HepG2 (cell line): Measurements from ENCODE around the gene STAT5A. TPM values are rescaled to one million over a fixed set of nuclear protein-coding genes. Genes with fewer than 3 reads are reported as not detected.
A peak's percentile ranks its signal among the peaks of the same experiment; 100 is the strongest.

Source experiments
- ELF3 ChIP-seq: IDR thresholded peaks from 2 replicates; pipeline ENCODE4 v1.6.1; 2016; ENCODE audit warnings: missing genetic modification reagents, missing compliant biosample characterization
- GATA4 ChIP-seq: sonication (generic); IDR thresholded peaks from 2 replicates; pipeline ENCODE4 v1.6.1; 2016; ENCODE audit warnings: antibody characterized with exemption, low read depth, borderline replicate concordance
- HINFP ChIP-seq: sonication (generic); formaldehyde crosslinking; IDR thresholded peaks from 2 replicates; pipeline ENCODE4 v1.4.0; 2020; ENCODE audit warnings: low read depth, mild to moderate bottlenecking, missing genetic modification reagents
- HMGXB4 ChIP-seq, 2 experiments: sonication (generic) in 1 of 2; formaldehyde crosslinking in 1 of 2; IDR thresholded peaks; 2 replicates each; pipeline versions ENCODE4 v1.4.0 to v1.6.1; 2018 to 2020; ENCODE audit warnings: missing genetic modification reagents in 2 of 2, borderline replicate concordance in 1 of 2, low read depth in 1 of 2, mild to moderate bottlenecking in 1 of 2, missing biosample characterization in 1 of 2
- HOXA7 ChIP-seq: sonication (generic); formaldehyde crosslinking; IDR thresholded peaks from 2 replicates; pipeline ENCODE4 v1.8.1; 2022; ENCODE audit warnings: mild to moderate bottlenecking, missing genetic modification reagents, moderate library complexity
- JUN ChIP-seq: sonication (generic); formaldehyde crosslinking; IDR thresholded peaks from 2 replicates; pipeline ENCODE4 v1.4.0; 2020; ENCODE audit warnings: mild to moderate bottlenecking, missing genetic modification reagents
- KLF13 ChIP-seq: sonication (generic); formaldehyde crosslinking; IDR thresholded peaks from 2 replicates; pipeline ENCODE4 v1.4.0; 2020; ENCODE audit warnings: mild to moderate bottlenecking, missing genetic modification reagents
- MEIS1 ChIP-seq: sonication (generic); formaldehyde crosslinking; IDR thresholded peaks from 2 replicates; pipeline ENCODE4 v1.9.0; 2021; ENCODE audit warnings: mild to moderate bottlenecking, missing genetic modification reagents, moderate library complexity, borderline replicate concordance
- MTA1 ChIP-seq: sonication (generic); formaldehyde crosslinking; IDR thresholded peaks from 2 replicates; pipeline ENCODE4 v1.4.0; 2020; ENCODE audit warnings: missing genetic modification reagents, mild to moderate bottlenecking, borderline replicate concordance
- NCOA1 ChIP-seq: sonication (generic); formaldehyde crosslinking; IDR thresholded peaks from 2 replicates; pipeline ENCODE4 v1.9.0; 2021; ENCODE audit warnings: missing genetic modification reagents
- PHF20 ChIP-seq: sonication (generic); formaldehyde crosslinking; IDR thresholded peaks from 2 replicates; pipeline ENCODE4 v1.5.0; 2020; ENCODE audit warnings: mild to moderate bottlenecking, missing genetic modification reagents
- RCOR2 ChIP-seq: IDR thresholded peaks from 2 replicates; pipeline ENCODE4 v1.6.1; 2016; ENCODE audit warnings: missing biosample characterization, missing genetic modification reagents
- TMF1 ChIP-seq: sonication (generic); formaldehyde crosslinking; IDR thresholded peaks from 2 replicates; pipeline ENCODE4 v1.8.1; 2022; ENCODE audit warnings: low read depth, missing genetic modification reagents
- TSC22D2 ChIP-seq: sonication (generic); formaldehyde crosslinking; IDR thresholded peaks from 2 replicates; pipeline ENCODE4 v1.5.1; 2020; ENCODE audit warnings: missing genetic modification reagents, mild to moderate bottlenecking, borderline replicate concordance
- XBP1 ChIP-seq: sonication (generic); formaldehyde crosslinking; IDR thresholded peaks from 2 replicates; pipeline ENCODE4 v1.5.0; 2020; ENCODE audit warnings: missing genetic modification reagents
- ZBTB20 ChIP-seq: sonication (generic); formaldehyde crosslinking; IDR thresholded peaks from 2 replicates; pipeline ENCODE4 v1.8.1; 2023; ENCODE audit warnings: missing genetic modification reagents, low read depth, mild to moderate bottlenecking, borderline replicate concordance
- ZFP36L1 ChIP-seq: sonication (generic); formaldehyde crosslinking; IDR thresholded peaks from 2 replicates; pipeline ENCODE4 v1.8.0; 2022; ENCODE audit warnings: mild to moderate bottlenecking, missing genetic modification reagents, moderate library complexity
- ZNF33B ChIP-seq: sonication (generic); formaldehyde crosslinking; IDR thresholded peaks from 2 replicates; pipeline ENCODE4 v1.5.1; 2020; ENCODE audit warnings: mild to moderate bottlenecking, missing genetic modification reagents
- ZNF501 ChIP-seq: sonication (generic); formaldehyde crosslinking; IDR thresholded peaks from 2 replicates; pipeline ENCODE4 v1.5.1; 2020; ENCODE audit warnings: mild to moderate bottlenecking, moderate library complexity, missing genetic modification reagents
- ZNF850 ChIP-seq: sonication (generic); formaldehyde crosslinking; conservative IDR thresholded peaks from 2 replicates; pipeline ENCODE4 v1.9.0; 2021; ENCODE audit warnings: mild to moderate bottlenecking, missing genetic modification reagents
- polyA plus RNA-seq, 8 experiments: library from polyadenylated mRNA; depleted of rRNA in 3 of 8; stranded (reverse) in 7 of 8; unstranded in 1 of 8; fragments of >200 nt; fragmentation: Illumina TruSeq in 4 of 8; extraction: Trizol in 4 of 8; gene quantifications; 2 replicates each; pipeline versions ENCODE4 v1.2.1 to v1.2.3, GENCODE V29; 2011 to 2016; ENCODE audit warnings: low read depth in 4 of 8, missing spikeins in 1 of 8, mixed read lengths in 1 of 8; ENCODE audit not compliant: insufficient read depth in 1 of 8
- total RNA-seq, 5 experiments: library from RNA; depleted of rRNA; stranded (reverse); fragments of >200 nt; fragmentation: Illumina TruSeq; extraction: Trizol; gene quantifications; 2 replicates each; pipeline ENCODE4 v1.2.3, GENCODE V29; 2016; ENCODE audit warnings: low read depth in 1 of 5
- TF ChIP-seq, protein P1 (sequence below): sonication (generic); formaldehyde crosslinking; conservative IDR thresholded peaks from 2 replicates; pipeline ENCODE4 v1.4.0; 2020; ENCODE audit warnings: mild to moderate bottlenecking, missing genetic modification reagents, moderate library complexity
- TF ChIP-seq, protein P2 (sequence below): IDR thresholded peaks from 2 replicates; pipeline ENCODE4 v1.6.1; 2012; ENCODE audit warnings: inconsistent platforms
- TF ChIP-seq, protein P3 (sequence below): IDR thresholded peaks from 2 replicates; pipeline ENCODE4 v1.6.1; 2016

STAT5A gene
- total and polyA plus RNA-seq, 2 of the 13 experiments (the other 11 are each of a cell fraction or from before 2014, with no cell fraction given) = 1.4 to 4.1 TPM

DNA sequence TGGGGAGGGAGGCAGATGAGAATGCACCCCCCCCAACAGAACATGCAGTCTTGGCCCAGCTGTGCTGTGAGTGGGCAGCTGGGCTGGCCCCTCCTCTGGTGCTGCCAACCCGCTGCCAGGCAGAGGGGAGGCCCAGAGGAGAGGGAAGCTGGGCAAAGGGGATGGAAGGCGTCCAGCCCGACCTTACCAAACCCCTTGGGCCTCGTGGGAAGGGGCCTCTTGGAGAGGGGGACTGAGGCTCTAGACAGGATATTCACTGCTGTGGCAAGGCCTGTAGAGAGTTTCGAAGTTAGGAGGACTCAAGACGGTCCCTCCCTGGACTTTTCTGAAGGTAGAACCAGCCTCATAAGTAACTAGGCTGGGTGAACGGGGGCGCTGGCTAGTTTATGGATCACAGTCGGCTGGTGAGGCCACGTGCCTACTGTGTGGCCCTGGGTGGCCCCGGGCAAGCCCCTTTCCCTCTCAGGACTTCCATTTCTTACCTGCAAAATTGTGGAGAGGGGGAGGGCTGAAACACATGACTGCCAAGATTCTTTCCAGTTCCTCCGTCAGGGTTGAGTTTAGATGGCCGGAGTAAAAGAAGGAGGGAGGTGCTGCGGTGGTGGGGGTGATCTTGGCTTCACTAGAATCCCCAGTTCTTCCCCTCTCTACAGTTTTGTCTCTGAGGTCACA, 857 bp upstream of the STAT5A start (continued):
- TF ChIP-seq HMGXB4 (CRISPR knock-in tag; IDR thresholded peaks at IDR 0.05; ENCODE audit: borderline replicate concordance in 1 of 2, low read depth in 1 of 2) (no peak), NCOA1 (CRISPR knock-in tag) (no peak), RCOR2 (CRISPR knock-in tag) (no peak), MEIS1 (CRISPR knock-in tag) (no peak), ZFP36L1 (CRISPR knock-in tag) (no peak), TSC22D2 (CRISPR knock-in tag) (no peak), HOXA7 (CRISPR knock-in tag) (no peak), KLF13 (no peak), ZNF33B (CRISPR knock-in tag) (0 out of 2 replicates have a peak, but pooled peaks have one; percentile 29), ZBTB20 (no peak), ZNF850 (CRISPR knock-in tag) (0 out of 2 replicates have a peak, but pooled peaks have one; percentile 13), GATA4 (no peak), ELF3 (CRISPR knock-in tag) (no peak), TMF1 (CRISPR knock-in tag) (no peak), HINFP (CRISPR knock-in tag) (no peak), XBP1 (CRISPR knock-in tag) (no peak), PHF20 (CRISPR knock-in tag) (0 out of 2 replicates have a peak, but pooled peaks have one; percentile 15), JUN (CRISPR knock-in tag) (no peak), ZNF501 (CRISPR knock-in tag) (no peak), MTA1 (CRISPR knock-in tag) (no peak)
- TF ChIP-seq, protein P1, sequence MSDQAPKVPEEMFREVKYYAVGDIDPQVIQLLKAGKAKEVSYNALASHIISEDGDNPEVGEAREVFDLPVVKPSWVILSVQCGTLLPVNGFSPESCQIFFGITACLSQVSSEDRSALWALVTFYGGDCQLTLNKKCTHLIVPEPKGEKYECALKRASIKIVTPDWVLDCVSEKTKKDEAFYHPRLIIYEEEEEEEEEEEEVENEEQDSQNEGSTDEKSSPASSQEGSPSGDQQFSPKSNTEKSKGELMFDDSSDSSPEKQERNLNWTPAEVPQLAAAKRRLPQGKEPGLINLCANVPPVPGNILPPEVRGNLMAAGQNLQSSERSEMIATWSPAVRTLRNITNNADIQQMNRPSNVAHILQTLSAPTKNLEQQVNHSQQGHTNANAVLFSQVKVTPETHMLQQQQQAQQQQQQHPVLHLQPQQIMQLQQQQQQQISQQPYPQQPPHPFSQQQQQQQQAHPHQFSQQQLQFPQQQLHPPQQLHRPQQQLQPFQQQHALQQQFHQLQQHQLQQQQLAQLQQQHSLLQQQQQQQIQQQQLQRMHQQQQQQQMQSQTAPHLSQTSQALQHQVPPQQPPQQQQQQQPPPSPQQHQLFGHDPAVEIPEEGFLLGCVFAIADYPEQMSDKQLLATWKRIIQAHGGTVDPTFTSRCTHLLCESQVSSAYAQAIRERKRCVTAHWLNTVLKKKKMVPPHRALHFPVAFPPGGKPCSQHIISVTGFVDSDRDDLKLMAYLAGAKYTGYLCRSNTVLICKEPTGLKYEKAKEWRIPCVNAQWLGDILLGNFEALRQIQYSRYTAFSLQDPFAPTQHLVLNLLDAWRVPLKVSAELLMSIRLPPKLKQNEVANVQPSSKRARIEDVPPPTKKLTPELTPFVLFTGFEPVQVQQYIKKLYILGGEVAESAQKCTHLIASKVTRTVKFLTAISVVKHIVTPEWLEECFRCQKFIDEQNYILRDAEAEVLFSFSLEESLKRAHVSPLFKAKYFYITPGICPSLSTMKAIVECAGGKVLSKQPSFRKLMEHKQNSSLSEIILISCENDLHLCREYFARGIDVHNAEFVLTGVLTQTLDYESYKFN = no peak
- TF ChIP-seq, protein P2, sequence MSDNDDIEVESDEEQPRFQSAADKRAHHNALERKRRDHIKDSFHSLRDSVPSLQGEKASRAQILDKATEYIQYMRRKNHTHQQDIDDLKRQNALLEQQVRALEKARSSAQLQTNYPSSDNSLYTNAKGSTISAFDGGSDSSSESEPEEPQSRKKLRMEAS = peak; percentile 37; the same call in 1 of the 2 replicates
- TF ChIP-seq, protein P3, sequence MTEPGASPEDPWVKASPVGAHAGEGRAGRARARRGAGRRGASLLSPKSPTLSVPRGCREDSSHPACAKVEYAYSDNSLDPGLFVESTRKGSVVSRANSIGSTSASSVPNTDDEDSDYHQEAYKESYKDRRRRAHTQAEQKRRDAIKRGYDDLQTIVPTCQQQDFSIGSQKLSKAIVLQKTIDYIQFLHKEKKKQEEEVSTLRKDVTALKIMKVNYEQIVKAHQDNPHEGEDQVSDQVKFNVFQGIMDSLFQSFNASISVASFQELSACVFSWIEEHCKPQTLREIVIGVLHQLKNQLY = peak; percentile 45; the same call in 1 of the 2 replicates
